ENCODE results near the gene CD81. TPM values are rescaled to one million over a fixed set of nuclear protein-coding genes. Genes with fewer than 3 reads are reported as not detected.
A peak's percentile ranks its signal among the peaks of the same experiment; 100 is the strongest.

Gene CD81
- total and polyA plus RNA-seq, 7 donors: 75.9 to 155 (median 112) TPM

DNA sequence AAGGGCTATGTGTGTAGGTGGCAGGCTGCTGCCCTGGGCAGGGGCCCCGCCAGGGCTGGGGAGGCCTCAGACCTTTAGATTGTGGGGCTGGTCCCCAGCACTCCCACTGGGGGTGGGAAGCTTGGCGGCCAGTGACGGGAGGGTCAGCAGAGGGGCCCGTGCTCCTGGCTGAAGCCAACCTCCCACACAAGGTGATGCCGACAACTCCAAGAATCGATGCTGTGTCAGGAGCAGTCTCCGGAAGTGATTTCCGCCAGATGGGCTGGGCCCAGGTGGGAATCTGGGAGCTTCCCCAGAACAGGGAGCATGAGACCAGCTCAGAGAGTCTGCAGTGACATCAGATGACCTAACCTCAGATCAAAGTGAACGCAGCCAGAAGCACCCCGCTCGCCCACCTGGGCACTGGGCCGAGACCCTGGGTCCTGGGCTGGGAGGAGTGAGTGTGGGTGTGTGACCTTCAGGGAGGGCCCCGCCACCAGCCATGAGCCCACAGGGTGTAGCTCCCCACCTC is 59.5 kb downstream of the CD81 start:
- peak in 1 of 2 donors; percentile 36 for DNase-seq
- Histone ChIP-seq H3K4me3 (no peak overlapping the region), H3K4me1 (no peaks in the 10 kb centered on the region), H3K9me3 (no peaks in the 10 kb centered on the region), H3K27ac (no peak overlapping the region), H3K27me3 (ENCODE audit: insufficient read depth in 3 of 3, low read length in 2 of 3) (peaks cover 0 to 17% (median 9%) of the 10 kb centered on the region in 3 donors), H3K36me3 (ENCODE audit: insufficient read depth in 1 of 2, low read depth in 1 of 2) (no peaks in the 10 kb centered on the region)
- 80 to 83% (median 82%) methylated on average over 13 of the region's 13 CpGs for WGBS, 3 donors
- TF ChIP-seq, protein P1, sequence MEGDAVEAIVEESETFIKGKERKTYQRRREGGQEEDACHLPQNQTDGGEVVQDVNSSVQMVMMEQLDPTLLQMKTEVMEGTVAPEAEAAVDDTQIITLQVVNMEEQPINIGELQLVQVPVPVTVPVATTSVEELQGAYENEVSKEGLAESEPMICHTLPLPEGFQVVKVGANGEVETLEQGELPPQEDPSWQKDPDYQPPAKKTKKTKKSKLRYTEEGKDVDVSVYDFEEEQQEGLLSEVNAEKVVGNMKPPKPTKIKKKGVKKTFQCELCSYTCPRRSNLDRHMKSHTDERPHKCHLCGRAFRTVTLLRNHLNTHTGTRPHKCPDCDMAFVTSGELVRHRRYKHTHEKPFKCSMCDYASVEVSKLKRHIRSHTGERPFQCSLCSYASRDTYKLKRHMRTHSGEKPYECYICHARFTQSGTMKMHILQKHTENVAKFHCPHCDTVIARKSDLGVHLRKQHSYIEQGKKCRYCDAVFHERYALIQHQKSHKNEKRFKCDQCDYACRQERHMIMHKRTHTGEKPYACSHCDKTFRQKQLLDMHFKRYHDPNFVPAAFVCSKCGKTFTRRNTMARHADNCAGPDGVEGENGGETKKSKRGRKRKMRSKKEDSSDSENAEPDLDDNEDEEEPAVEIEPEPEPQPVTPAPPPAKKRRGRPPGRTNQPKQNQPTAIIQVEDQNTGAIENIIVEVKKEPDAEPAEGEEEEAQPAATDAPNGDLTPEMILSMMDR (IDR thresholded peaks at IDR 0.05): no peak
- ATAC-seq: no peak
- intact Hi-C loops (cut with DNase I): no loop called here

DNA sequence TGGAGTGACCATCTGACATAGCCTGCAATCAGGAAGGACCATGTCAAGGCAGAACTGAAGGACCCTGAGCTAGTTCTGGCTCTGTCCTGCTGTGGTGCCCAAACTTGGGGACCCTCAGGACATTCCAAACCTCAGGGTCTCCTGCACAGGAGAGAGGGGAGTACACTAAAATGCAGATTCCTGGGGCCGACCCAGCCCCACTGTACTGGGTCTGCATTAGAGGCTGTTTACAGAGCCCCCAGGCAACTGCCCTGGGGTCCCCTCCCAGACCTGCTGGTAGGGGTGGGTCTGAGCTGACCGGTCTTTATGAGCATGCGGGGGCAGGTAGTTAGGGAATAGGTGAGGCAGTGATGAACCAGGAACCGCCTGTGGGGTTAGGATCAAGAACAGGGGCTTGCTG is 60.4 kb downstream of the CD81 start:
- H3K27me3 ChIP-seq (ENCODE audit: insufficient read depth in 3 of 3, low read length in 2 of 3): peaks cover 0 to 18% (median 9%) of the 10 kb centered on the region in 3 donors
- no peak overlapping the region for H3K4me3 ChIP-seq
- H3K4me1 ChIP-seq: no peaks in the 10 kb centered on the region
- H3K36me3 ChIP-seq (ENCODE audit: insufficient read depth in 1 of 2, low read depth in 1 of 2): no peaks in the 10 kb centered on the region
- TF ChIP-seq, protein P1 (IDR thresholded peaks at IDR 0.05): no peak
- H3K27ac ChIP-seq: no peak overlapping the region
- ATAC-seq (no peak), DNase-seq (peak in 1 of 2 donors; percentile 4)
- intact Hi-C loops (cut with DNase I): no loop called here
- 74 to 86% (median 83%) methylated on average over 4 of the region's 4 CpGs for WGBS, 3 donors
- no peaks in the 10 kb centered on the region for H3K9me3 ChIP-seq

DNA sequence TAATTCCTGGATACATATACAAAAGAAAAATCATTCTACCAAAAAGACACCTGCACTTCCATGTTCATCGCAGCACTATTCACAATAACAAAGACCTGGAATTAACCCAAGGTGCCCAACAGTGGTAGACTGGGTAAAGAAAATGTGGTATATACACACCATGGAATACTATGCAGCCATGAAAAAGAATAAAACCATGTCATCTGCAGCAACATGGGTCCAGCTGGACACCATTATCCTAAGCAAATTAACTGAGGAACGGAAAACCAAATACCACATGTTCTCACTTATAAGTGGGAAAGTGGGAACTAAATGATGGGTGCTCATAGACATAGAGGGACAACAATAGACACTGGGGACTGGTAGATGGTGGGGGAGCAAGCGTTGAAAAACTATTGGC is 62.7 kb downstream of the CD81 start:
- TF ChIP-seq, protein P1 (IDR thresholded peaks at IDR 0.05): no peak
- intact Hi-C loops (cut with DNase I): no loop called here

DNA sequence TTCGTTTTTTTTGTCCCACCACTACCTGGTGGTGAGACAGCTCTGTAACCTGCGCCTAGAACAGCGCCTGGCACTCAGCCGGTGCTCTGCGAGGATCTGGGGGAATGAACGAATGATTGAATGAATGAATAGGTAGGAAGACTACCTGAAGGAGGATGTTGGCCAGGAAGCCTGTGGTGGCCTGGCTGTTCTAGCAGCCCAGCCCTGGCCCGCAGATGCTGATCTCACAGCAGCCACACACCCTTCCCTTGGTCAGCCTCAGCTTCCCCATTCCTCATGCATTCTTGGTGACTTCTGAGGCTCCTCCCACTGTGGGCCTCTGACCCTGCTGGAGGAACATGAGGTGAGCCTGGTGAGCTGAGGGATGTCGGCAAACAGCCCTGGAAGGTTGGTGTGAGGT is 63.5 kb downstream of the CD81 start:
- TF ChIP-seq, protein P1 (IDR thresholded peaks at IDR 0.05): no peak
- H3K27me3 ChIP-seq (ENCODE audit: insufficient read depth in 3 of 3, low read length in 2 of 3): peaks cover 0 to 44% (median 15%) of the 10 kb centered on the region in 3 donors
- DNase-seq (peak; percentile 14 to 16), ATAC-seq (no peak)
- no peaks in the 10 kb centered on the region for H3K9me3 ChIP-seq
- H3K27ac ChIP-seq: no peak overlapping the region
- WGBS, 3 donors: 75 to 78% (median 76%) methylated on average over 8 of the region's 8 CpGs
- no peaks in the 10 kb centered on the region for H3K36me3 ChIP-seq (ENCODE audit: insufficient read depth in 1 of 2, low read depth in 1 of 2)
- intact Hi-C loops (cut with DNase I): no loop called here
- H3K4me3 ChIP-seq: no peak overlapping the region
- no peaks in the 10 kb centered on the region for H3K4me1 ChIP-seq

More for the DNA sequence above, 62.7 kb downstream of the CD81 start:
- H3K36me3 ChIP-seq (ENCODE audit: insufficient read depth in 1 of 2, low read depth in 1 of 2): no peaks in the 10 kb centered on the region
- H3K27me3 ChIP-seq (ENCODE audit: insufficient read depth in 3 of 3, low read length in 2 of 3): peaks cover 0 to 36% (median 16%) of the 10 kb centered on the region in 3 donors
- ATAC-seq (no peak), DNase-seq (no peak)
- 85 to 88% (median 86%) methylated on average over 3 of the region's 3 CpGs for WGBS, 3 donors
- H3K27ac ChIP-seq: no peak overlapping the region
- H3K4me3 ChIP-seq: no peak overlapping the region
- no peaks in the 10 kb centered on the region for H3K9me3 ChIP-seq
- no peaks in the 10 kb centered on the region for H3K4me1 ChIP-seq

DNA sequence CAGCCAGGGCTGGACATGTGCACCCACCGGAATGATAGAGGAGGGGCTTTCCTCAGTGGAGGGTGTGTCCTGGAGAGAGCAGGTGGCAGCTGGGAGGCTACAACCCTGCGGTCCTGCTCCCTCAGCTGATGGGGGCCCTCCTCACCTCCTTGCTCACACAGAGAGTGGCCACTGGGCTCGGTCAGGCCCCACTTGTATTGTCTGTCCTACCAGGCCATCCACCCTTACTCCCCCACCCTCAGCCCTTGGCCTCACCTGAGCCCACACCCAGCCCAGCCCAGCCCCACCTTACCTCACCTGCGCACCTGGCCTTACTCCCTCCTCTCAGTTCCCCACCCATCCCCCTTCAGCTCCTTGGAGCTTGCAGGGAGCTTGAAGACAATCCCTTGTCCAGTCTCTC is 64.1 kb downstream of the CD81 start:
- Histone ChIP-seq H3K27me3 (ENCODE audit: insufficient read depth in 3 of 3, low read length in 2 of 3) (peaks cover 0 to 47% (median 15%) of the 10 kb centered on the region in 3 donors), H3K4me3 (no peak overlapping the region), H3K9me3 (no peaks in the 10 kb centered on the region), H3K27ac (no peak overlapping the region), H3K4me1 (no peaks in the 10 kb centered on the region), H3K36me3 (ENCODE audit: insufficient read depth in 1 of 2, low read depth in 1 of 2) (no peaks in the 10 kb centered on the region)
- WGBS, 3 donors: 47 to 61% (median 53%) methylated on average over 3 to 4 of the region's 4 CpGs
- peak in 1 of 2 donors; percentile 48 for DNase-seq
- TF ChIP-seq, protein P1 (IDR thresholded peaks at IDR 0.05): no peak
- intact Hi-C loops (cut with DNase I): no loop called here
- ATAC-seq: no peak
